Neural cell (in vitro differentiated cells): ENCODE data around the gene C11orf21. TPM values are rescaled to one million over a fixed set of nuclear protein-coding genes. Genes with fewer than 3 reads are reported as not detected.

ENCODE experiments used
- H2AFZ ChIP-seq: fragments of 200-600, 300-800 bp; sonication (generic), shearing (Covaris generic); 2 replicates; pipeline ENCODE4 v1.6.0; 2014; ENCODE audit warnings: low read depth, mild to moderate bottlenecking, antibody characterized with exemption, low read length, moderate library complexity
- H3F3A ChIP-seq: fragments of 200-600 bp; shearing (Covaris generic); 2 replicates; pipeline ENCODE4 v1.6.1; 2016; ENCODE audit warnings: mild to moderate bottlenecking, moderate library complexity, mixed read lengths, antibody characterized with exemption, low read length; ENCODE audit not compliant: insufficient read depth, poor library complexity, severe bottlenecking
- H3K27ac ChIP-seq: fragments of 200-600, 300-800 bp; sonication (generic), shearing (Covaris generic); 2 replicates; pipeline ENCODE4 v1.5.1; 2014; ENCODE audit warnings: mild to moderate bottlenecking, low read length, moderate library complexity
- H3K27me3 ChIP-seq: fragments of 300-800, 200-600 bp; sonication (generic), shearing (Covaris generic); 2 replicates; pipeline ENCODE4 v1.6.0; 2014; ENCODE audit warnings: mild to moderate bottlenecking, low read depth, low read length, moderate library complexity; ENCODE audit not compliant: insufficient read depth
- H3K36me3 ChIP-seq: fragments of 300-800, 200-600 bp; sonication (generic), shearing (Covaris generic); 2 replicates; pipeline ENCODE4 v1.5.1; 2014; ENCODE audit warnings: mild to moderate bottlenecking, antibody characterized with exemption, low read length, moderate library complexity; ENCODE audit not compliant: insufficient read depth
- H3K4me2 ChIP-seq: fragments of 300-800, 200-600 bp; sonication (generic), shearing (Covaris generic); 2 replicates; pipeline ENCODE4 v1.6.0; 2014; ENCODE audit warnings: mild to moderate bottlenecking, low read length
- H3K4me3 ChIP-seq: fragments of 300-800, 200-600 bp; sonication (generic), shearing (Covaris generic); 2 replicates; pipeline ENCODE4 v1.5.1; 2014; ENCODE audit warnings: mild to moderate bottlenecking, low read length, moderate library complexity
- H3K79me2 ChIP-seq: fragments of 200-600 bp; shearing (Covaris generic); replicated peaks from 2 replicates; pipeline ENCODE4 v1.6.0; 2014; ENCODE audit warnings: mild to moderate bottlenecking, low read length, moderate library complexity; ENCODE audit not compliant: insufficient read depth
- H3K9ac ChIP-seq: fragments of 300-800, 200-600 bp; sonication (generic), shearing (Covaris generic); 2 replicates; pipeline ENCODE4 v1.6.1; 2016; ENCODE audit warnings: mild to moderate bottlenecking, low read length, mixed read lengths
- H3K9me2 ChIP-seq: fragments of 200-600 bp; shearing (Covaris generic); 2 replicates; pipeline ENCODE4 v1.6.1; 2016; ENCODE audit warnings: mild to moderate bottlenecking, low read length, mixed read lengths; ENCODE audit not compliant: insufficient read depth
- H3K9me3 ChIP-seq: fragments of 200-600, 300-800 bp; sonication (generic), shearing (Covaris generic); 2 replicates; pipeline ENCODE4 v1.6.1; 2016; ENCODE audit warnings: mild to moderate bottlenecking, mixed run types, low read length, moderate library complexity, mixed read lengths
- H4K20me1 ChIP-seq: fragments of 200-600 bp; shearing (Covaris generic); 2 replicates; pipeline ENCODE4 v1.6.1; 2016; ENCODE audit warnings: mild to moderate bottlenecking, mixed run types; ENCODE audit not compliant: insufficient read depth
- EP300 ChIP-seq: fragments of 450-650 bp; conservative IDR thresholded peaks from 2 replicates; pipeline ENCODE4 v1.6.1; 2014; ENCODE audit warnings: antibody characterized with exemption, mild to moderate bottlenecking, moderate library complexity; ENCODE audit not compliant: poor library complexity, severe bottlenecking
- EZH2 ChIP-seq: fragments of 200-600, 300-800 bp; shearing (Covaris generic), sonication (generic); IDR thresholded peaks from 2 replicates; pipeline ENCODE4 v1.6.1; 2014; ENCODE audit warnings: antibody characterized with exemption, low read length, borderline replicate concordance, mild to moderate bottlenecking; ENCODE audit not compliant: insufficient read depth, poor library complexity, severe bottlenecking
- MXI1 ChIP-seq: fragments of 450-650 bp; conservative IDR thresholded peaks from 2 replicates; pipeline ENCODE4 v1.6.1; 2014; ENCODE audit warnings: antibody characterized with exemption, mild to moderate bottlenecking; ENCODE audit not compliant: poor library complexity, severe bottlenecking
- POLR2AphosphoS5 ChIP-seq: IDR thresholded peaks from 2 replicates; pipeline ENCODE4 v1.6.1; 2012
- RAD21 ChIP-seq: fragments of 450-650 bp; conservative IDR thresholded peaks from 2 replicates; pipeline ENCODE4 v1.6.1; 2014; ENCODE audit warnings: antibody characterized with exemption, mild to moderate bottlenecking, moderate library complexity
- SMC3 ChIP-seq: fragments of 450-650 bp; conservative IDR thresholded peaks from 2 replicates; pipeline ENCODE4 v1.6.1; 2014; ENCODE audit warnings: antibody characterized with exemption, mild to moderate bottlenecking, moderate library complexity; ENCODE audit not compliant: poor library complexity
- TAF1 ChIP-seq: IDR thresholded peaks from 2 replicates; pipeline ENCODE4 v1.6.1; 2012; ENCODE audit warnings: low read depth
- polyA plus RNA-seq: library from polyadenylated mRNA; depleted of rRNA; stranded (reverse); fragments of >200 nt; gene quantifications from 2 replicates; pipeline ENCODE4 v1.2.3, GENCODE V29; 2014
- TF ChIP-seq, protein P1 (sequence below): fragments of 450-650 bp; IDR thresholded peaks from 2 replicates; pipeline ENCODE4 v1.5.1; 2014; ENCODE audit warnings: antibody characterized with exemption, mild to moderate bottlenecking, moderate library complexity; ENCODE audit not compliant: poor library complexity, severe bottlenecking
- TF ChIP-seq, protein P2 (sequence below): IDR thresholded peaks from 2 replicates; pipeline ENCODE4 v1.6.1; 2012; ENCODE audit warnings: borderline replicate concordance

C11orf21 gene
- polyA plus RNA-seq, 1 donor from 2014 or later: not detected

DNA sequence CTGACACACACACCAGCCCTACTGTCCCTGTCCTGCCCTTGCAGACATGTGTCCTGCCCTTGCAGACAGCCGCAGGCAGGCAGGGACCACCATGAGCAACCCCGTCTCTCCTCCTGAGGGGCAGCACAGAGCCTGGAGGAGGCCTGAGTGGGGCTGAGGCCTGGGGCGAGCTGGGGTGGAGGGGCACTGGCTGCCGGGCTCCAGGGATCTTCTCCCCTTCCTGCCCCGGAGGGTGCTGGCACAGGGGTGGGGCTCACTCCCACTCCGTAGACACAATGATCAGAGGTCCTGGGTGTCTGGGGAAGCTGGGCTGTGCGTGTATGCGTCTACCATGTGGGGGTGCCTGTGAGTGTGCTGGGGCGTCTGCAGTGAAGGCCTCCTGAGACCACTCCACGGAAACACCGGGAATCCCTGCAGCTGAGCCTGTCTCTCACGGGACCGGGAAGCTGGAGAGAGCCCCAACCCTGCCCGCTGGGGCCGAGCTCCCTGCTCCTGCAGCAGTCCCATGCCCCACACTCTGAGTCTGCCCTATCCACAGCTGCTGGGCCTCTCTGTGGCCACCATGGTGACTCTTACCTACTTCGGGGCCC is 683 bp upstream of the C11orf21 start:
- Histone ChIP-seq H3K9ac (no peak overlapping the region), H3K4me2 (no peak overlapping the region), H3F3A (no peaks in the 10 kb centered on the region), H3K79me2 (no peaks in the 10 kb centered on the region), H3K4me3 (no peak overlapping the region), H3K27ac (no peak overlapping the region), H4K20me1 (no peaks in the 10 kb centered on the region), H3K27me3 (no peaks in the 10 kb centered on the region), H3K9me2 (no peaks in the 10 kb centered on the region), H3K36me3 (no peaks in the 10 kb centered on the region), H2AFZ (no peak overlapping the region), H3K9me3 (no peaks in the 10 kb centered on the region)
- TF ChIP-seq MXI1 (no peak), RAD21 (no peak)
- TF ChIP-seq, protein P1, sequence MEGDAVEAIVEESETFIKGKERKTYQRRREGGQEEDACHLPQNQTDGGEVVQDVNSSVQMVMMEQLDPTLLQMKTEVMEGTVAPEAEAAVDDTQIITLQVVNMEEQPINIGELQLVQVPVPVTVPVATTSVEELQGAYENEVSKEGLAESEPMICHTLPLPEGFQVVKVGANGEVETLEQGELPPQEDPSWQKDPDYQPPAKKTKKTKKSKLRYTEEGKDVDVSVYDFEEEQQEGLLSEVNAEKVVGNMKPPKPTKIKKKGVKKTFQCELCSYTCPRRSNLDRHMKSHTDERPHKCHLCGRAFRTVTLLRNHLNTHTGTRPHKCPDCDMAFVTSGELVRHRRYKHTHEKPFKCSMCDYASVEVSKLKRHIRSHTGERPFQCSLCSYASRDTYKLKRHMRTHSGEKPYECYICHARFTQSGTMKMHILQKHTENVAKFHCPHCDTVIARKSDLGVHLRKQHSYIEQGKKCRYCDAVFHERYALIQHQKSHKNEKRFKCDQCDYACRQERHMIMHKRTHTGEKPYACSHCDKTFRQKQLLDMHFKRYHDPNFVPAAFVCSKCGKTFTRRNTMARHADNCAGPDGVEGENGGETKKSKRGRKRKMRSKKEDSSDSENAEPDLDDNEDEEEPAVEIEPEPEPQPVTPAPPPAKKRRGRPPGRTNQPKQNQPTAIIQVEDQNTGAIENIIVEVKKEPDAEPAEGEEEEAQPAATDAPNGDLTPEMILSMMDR: no peak

DNA sequence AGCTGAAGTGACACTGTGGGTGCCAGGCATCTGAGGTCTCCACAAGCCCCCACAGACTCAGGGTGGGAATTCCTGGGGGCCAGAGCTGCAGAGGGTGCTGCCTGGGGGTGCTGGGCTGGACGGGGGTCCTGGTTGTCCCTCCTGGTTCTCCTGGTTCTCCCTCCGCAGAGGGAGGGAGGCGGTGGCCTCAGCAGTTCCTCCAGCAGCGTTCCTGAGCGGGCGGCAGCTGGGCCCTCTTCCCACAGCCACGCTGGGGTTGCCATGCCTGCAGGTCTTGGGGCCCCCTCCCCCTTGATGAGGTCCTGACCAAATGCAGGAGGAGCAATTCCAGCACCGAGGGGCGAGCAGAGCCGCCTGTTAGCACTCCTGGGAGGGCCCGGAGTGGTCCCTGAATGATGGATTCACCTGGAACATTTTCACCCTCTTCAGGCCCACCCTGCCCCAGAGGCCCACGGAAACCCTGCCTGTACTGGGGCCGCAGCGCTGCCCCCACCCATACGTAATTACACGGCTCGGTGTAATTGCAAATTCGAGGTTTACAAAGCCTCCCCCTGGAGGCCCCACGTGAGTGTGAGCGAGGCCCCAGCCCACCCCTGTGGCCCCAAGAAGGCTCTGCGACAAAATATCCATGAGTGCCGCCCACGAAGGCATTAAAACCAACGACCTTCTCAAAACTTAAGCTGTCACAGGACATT is 635 bp downstream of the C11orf21 start:
- H3K9me3 ChIP-seq: no peaks in the 10 kb centered on the region
- no peak overlapping the region for H3K27ac ChIP-seq
- TF ChIP-seq RAD21: no peak
- no peak for TF ChIP-seq SMC3
- TF ChIP-seq EZH2: no peak
- TF ChIP-seq, protein P1: no peak
- TF ChIP-seq MXI1: no peak
- no peak for TF ChIP-seq POLR2AphosphoS5
- no peak for TF ChIP-seq EP300
- TF ChIP-seq, protein P2, sequence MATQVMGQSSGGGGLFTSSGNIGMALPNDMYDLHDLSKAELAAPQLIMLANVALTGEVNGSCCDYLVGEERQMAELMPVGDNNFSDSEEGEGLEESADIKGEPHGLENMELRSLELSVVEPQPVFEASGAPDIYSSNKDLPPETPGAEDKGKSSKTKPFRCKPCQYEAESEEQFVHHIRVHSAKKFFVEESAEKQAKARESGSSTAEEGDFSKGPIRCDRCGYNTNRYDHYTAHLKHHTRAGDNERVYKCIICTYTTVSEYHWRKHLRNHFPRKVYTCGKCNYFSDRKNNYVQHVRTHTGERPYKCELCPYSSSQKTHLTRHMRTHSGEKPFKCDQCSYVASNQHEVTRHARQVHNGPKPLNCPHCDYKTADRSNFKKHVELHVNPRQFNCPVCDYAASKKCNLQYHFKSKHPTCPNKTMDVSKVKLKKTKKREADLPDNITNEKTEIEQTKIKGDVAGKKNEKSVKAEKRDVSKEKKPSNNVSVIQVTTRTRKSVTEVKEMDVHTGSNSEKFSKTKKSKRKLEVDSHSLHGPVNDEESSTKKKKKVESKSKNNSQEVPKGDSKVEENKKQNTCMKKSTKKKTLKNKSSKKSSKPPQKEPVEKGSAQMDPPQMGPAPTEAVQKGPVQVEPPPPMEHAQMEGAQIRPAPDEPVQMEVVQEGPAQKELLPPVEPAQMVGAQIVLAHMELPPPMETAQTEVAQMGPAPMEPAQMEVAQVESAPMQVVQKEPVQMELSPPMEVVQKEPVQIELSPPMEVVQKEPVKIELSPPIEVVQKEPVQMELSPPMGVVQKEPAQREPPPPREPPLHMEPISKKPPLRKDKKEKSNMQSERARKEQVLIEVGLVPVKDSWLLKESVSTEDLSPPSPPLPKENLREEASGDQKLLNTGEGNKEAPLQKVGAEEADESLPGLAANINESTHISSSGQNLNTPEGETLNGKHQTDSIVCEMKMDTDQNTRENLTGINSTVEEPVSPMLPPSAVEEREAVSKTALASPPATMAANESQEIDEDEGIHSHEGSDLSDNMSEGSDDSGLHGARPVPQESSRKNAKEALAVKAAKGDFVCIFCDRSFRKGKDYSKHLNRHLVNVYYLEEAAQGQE: no peak
- TF ChIP-seq TAF1: no peak
- no peak overlapping the region for H3K4me2 ChIP-seq
- H3F3A ChIP-seq: no peaks in the 10 kb centered on the region
- H3K79me2 ChIP-seq: no peaks in the 10 kb centered on the region
- H3K4me3 ChIP-seq: no peak overlapping the region
- H3K27me3 ChIP-seq: no peaks in the 10 kb centered on the region
- no peaks in the 10 kb centered on the region for H4K20me1 ChIP-seq
- H3K36me3 ChIP-seq: no peaks in the 10 kb centered on the region
- no peaks in the 10 kb centered on the region for H3K9me2 ChIP-seq
- no peak overlapping the region for H3K9ac ChIP-seq
- no peak overlapping the region for H2AFZ ChIP-seq
